GM11168 (cell line): ENCODE results near the gene SUCO.

Source experiments
- in situ Hi-C: fragments of 300-500 bp; cut with MboI; formaldehyde crosslinking; loops from one replicate; pipeline ENCODE4 v1.12.0; 2022; ENCODE audit warnings: low sequenced_read_pairs; ENCODE audit not compliant: unreplicated experiment

The SUCO gene

DNA sequence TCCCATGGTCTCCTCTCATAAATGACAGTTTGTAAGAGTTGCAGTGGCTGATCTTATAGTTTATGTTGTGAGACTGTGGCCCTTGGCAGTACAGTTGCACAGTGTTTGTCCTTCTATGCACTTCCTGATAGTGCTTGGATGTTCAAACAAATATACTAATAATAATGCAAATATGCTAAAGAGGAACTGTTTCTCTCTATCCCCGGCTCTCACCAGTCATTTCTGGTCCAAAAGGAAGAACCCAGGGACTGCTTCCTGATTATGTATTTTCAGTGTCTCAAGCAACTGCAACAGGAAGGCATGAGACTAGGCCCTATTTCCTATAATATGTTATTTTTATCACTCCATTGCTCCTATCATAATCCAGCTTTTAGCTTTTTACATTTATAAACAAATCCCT, 17.0 kb upstream of the SUCO start:
- in situ Hi-C loops = no loop called here

DNA sequence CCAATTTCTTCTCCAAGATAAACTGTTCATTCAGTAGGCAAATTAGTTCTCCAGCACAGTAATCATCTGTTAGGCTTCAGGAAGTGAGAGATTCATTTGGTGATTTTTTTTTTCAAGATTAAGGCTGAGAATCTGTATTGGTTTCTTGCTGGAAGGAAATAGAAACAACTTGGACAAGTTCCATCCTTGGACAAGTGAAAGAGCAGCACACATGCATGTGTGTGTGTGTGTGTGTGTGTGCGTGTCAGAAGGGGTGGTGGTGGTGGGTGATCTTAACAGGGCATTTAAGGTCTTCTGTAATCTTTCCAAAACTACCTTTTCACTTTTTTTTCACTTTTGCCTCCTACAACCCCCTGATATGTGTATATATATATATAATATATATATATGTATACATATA, 15.9 kb upstream of the SUCO start:
- in situ Hi-C loops = no loop called here

DNA sequence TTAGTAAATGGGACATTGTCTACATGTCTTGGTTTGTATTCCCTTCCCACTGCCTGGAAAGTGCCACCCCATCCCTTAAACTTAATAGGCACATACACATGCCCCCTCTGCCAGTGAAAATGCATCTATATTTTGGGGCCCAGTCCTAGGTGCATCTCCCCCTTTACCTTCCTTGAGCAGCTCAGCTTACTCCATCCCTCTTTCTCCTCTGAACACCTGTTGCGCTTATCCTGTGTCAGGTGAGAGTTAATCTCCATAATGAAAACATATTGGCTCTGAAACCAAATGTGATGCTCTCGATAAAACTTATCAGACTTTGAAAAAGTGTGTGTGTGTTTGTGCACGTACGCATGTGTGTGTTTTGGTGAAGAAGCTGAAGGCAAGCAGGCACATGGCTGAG, 15.4 kb upstream of the SUCO start:
- in situ Hi-C loops = no loop called here

DNA sequence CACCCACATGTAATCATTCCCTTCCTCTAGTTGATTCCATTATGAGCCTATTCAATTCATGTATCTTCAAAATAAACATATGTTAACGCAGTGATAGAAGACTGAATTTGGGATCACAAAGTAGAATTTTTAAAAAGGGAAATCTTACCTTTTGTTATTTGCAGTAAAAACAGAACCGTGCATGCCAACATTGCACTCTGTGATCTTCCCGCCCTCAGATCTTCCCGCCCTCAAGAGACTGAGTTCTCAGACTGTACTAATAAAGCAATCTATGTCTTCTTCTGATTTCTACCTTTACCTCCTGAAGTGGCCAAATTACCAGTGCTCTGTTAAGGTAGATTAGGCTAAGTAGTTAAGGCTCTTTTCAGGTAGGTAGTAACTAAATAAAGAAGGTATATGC, 3.6 kb upstream of the SUCO start:
- in situ Hi-C loops = no loop called here

DNA sequence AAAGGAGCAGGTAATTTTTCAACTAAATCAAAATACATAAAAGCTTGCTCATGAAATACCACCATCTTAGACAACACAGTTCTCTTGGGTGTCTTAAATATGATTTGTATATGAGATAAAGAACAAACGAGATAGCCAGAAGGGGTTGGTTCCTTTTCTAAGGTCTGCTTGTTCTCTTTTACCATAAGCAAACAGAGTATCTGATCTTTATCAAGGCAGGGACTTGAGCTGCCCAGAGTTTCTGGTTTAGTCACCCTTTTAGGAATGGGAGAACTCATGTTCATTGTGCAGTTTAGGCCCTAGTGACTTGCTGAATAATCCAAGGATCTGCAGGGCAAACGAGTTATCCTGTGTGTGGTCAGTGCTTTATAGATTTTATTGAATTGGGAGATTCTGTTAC, 3.0 kb upstream of the SUCO start:
- in situ Hi-C loops = no loop called here

DNA sequence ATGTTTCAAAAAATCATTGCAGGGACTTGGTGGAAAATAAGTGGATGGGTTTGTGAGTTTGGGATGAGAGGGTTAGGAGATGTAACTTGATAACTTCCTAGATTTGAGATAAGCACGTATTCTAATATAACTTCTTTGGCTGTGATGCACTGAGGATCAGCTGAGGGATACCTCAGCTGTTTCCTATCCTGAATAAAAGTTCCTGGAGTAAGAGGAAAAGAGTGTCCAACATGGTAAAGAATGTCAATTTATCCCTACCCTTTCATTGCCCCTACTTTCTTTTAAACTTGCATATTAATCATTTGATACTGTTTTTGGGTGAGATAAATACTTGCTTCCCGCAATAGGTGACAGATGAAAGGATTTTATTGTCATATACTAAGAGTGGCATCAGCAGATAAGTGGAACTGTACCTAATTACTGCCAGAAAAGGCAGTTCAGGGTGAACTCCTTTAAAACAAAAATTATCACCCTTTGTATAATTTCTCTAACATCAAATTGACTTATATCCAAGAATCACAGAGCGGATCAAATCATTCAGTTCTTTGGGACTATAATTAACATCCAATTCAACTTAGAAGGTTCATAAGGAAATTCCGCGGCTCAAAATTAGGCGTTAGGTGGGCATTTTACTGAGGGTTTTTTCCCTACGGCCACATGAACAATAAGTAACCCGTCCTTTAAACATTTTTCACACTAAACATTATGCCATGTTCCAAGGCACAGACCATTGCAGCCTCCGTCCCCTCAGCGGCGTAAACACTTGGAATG, 1.4 kb upstream of the SUCO start:
- in situ Hi-C loops = no loop called here

DNA sequence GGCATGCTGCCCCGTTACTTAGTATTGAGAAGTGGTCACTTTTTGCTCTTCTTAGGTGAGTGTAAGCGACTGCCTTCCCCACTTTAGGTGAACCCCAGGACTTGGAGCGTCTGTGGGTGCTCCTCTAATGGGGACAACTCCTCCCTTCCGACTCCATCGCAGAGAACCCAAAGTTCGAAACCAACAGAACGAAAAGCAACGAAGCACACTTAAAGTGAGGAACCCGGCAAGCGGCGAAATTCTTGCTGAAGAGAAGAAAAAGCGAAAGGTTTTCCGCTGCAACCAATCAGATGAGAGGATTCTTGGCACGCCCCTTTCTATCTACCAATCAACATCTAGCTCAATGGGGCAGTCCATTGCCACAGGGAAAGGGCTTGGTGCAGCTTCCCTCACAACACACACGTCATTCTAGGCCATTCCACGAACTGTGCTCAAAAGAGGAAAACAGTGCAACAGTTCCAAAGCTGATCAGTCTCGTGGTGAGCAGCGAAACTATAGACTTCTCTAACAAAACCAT, 709 bp upstream of the SUCO start:
- in situ Hi-C loops = no loop called here

DNA sequence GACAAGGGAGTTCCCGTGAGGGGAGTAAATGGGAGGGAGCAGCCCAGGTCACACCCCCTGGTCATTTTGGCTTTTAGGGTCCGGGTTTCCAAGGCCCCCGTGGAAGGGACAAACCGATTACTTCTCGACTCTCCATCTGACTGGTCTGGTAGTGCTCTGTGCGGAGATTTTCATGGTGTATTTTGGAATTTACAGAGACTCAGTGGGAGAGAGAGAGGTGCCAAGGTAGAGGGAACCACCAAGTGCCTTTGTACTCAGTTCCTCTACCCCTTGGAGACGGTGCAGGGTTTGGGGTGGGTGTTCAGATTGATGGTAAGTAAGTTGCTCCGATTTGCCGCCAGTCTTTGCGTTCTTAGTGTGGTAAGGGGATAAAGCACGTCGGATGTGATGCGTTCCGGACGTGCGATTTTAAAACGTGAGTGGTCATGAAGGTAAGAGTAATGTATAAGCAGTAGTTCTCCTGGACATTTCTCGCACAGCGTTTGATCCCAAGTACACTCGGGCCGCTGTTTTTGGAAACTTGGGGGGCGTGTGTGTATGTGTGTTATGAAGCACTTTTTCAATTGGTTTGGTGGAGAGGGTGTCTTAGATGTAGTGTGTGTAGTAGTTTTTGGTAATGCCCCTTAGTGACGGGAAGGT, 682 bp downstream of the SUCO start:
- in situ Hi-C loops = no loop called here

DNA sequence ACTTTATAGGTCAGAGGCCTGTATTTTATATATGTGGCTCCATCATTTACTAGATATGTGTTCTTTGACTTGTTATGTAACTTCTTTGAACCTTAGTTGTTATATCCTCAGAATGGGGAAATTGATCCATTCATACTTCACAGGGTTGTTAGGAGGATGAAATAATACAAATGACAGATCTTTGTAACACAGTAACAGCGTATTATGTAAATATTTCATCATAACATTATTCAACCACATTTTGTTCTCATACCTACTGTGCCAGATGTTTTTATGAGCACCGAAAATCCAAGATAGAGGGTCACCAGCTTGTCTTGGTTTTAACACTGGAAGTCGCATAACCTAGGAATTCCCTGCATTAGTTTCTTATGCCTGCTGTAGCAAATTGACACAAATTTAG, 3.3 kb downstream of the SUCO start:
- in situ Hi-C loops = no loop called here

DNA sequence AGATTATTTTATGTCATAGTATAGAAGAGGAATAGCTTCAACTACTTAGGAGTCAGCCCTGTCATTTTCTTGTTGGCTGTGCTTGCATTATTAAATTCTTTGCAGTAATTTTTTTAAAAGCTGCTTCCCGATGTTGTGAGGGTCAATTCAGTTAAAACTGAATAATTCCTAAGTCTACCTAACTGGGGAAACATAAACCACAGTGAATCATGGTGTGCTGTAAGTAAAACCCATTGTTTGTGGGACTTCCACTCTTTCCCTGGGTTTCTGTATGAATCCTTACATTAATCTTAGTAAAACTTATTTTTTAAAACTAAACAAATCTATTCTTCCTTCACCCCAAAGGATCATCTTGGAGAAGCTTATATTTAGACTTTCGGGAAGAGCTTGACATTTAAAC, 4.4 kb downstream of the SUCO start:
- in situ Hi-C loops = no loop called here

DNA sequence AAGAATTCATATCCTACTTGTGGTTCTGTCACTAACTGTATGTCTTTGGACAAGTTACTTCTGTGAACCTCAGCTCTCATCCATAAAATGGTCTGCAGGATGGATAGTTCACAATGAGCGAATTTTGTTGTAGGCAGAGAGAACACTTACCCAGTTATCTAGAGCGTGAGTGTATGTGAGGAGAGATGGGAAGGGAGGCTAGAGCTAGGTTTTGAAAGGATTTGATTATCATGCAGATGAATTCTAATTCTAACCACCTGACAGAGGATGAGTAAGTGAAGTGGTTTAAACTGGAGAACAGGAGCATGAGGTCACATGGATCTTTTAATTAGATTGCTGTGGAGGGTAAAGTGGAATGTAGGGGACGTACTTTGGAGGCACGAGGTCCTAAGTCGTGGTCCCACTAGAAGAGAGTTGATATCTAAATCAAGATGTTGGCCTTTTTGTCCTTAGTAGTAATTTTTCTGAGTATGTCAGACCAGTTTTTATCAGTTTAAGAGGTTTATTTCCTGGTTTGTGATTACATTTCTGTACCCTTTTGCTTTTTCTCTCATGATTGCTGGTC, 5.0 kb downstream of the SUCO start:
- in situ Hi-C loops = no loop called here

DNA sequence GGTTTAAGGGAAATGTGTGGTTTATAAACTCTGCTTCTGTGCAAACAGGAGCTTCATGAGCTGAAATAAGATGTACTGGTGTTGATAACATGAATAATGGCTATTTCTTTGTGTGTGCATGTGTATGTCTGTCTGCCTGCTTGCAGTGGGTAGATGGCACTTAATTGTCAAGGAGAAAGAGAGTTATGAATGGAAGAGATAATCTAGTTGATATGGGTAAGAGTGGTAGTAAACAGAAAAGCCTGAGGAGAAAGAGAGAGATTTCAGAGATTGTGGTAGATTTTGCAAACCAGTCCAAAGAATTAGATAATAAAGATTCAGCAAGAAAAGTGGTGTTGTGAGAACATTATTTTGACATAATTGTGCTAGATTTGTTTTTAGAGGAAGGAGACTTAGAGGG, 7.7 kb downstream of the SUCO start:
- in situ Hi-C loops = no loop called here

DNA sequence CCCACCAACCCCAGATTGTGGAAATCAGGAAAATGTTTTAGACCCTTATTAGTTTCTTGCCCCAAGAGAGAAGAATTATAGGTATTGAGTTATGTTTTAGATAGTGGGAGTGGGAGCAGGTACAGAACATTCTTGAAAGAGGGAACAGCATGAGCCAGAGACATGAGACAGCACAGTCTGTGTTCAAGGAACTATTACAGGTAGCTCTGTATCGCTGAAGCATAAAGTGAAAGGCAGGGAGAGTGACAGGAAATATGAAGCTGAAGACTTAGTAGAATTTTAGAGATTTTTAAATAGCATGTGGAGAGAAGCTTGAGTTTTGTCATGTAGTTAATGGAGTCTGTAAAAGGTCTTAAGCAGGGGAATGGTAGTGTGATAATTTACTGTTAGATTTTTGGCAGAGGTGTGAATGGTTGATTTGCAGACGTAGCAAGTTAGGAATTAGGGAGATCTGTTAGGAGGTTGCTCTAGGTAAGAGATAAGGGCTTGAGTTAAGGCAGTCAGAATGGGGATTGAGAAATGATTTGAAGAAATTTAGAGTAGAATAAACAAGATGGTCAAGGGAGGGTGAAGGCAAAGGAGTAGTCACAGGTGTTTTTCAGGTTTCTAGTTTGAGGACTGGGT, 11.6 kb downstream of the SUCO start:
- in situ Hi-C loops = no loop called here

DNA sequence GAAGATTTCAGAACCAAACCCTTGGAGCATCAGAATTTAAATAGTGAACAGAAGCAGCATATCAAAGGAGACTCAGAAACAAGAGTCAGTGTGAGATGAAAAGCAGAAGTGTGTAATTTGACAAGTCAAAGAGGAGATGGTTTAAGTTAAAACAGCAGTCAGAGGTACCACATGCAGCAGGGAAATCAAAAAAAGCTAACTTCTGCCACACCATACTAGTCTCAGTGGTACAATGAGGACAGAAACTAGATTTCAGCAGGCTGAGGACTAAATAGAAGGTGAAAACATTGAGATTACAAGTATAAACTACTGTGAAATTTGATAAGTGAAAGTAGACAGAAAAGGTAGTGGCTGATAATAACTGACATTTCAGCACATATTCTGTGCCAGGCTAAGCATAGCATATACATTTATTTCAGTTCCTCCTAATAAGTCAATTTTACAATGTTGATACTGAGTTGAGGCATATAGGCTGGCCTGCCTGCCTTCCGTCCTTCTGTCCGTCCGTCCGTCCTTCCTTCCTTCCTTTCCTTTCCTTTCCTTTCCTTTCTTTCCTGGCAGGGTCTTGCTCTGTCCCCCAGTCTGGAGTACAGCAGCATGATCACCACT, 12.6 kb downstream of the SUCO start:
- in situ Hi-C loops = no loop called here

DNA sequence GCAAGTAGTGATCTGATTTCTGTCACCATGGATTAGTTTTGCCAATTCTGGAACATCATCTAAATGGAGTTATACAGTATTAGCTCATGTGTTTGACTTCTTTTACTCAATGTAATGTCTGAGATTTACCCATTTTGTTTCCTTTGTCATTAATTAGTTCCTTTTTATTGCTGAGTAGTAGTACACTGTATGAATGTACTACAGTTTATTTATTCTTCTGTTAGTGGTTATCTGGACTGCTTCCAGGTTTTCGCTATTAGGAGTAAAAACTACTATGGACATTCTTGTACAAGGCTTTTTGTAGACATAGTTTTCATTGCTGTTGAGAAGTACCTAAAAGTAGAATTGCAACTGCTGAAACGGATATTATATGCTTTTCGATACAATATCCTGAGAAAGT, 14.1 kb downstream of the SUCO start:
- in situ Hi-C loops = no loop called here

DNA sequence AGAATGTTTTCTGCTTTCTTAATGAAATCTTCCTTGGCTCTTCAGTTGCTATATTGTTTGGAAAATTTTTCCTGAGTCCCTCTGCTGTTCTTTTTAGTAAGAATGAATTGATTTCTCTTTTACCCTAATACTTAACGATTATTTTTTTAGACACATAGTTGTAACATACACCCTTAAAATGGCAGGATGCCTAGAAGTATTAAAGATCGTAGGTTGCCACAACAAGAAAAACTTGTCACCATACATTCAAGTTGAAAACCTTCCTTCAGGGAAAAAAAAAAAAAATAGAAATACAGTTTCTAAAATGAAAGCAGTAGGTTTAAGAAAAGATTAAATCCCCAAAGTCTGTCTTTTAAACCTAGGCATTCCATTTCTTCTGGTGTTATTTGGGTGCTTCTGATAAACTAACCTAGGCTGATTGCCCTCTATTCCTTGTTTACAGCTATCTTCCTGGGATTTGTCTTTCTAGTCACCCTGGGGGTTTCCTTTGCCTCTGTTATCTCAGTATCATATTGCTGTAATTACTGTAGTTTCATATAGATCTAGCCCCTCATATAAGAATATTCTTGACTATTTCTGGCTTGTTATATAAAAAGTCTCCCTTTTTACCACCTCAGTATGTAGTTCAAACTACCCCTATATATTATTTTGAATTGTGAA, 16.8 kb downstream of the SUCO start:
- in situ Hi-C loops = no loop called here

DNA sequence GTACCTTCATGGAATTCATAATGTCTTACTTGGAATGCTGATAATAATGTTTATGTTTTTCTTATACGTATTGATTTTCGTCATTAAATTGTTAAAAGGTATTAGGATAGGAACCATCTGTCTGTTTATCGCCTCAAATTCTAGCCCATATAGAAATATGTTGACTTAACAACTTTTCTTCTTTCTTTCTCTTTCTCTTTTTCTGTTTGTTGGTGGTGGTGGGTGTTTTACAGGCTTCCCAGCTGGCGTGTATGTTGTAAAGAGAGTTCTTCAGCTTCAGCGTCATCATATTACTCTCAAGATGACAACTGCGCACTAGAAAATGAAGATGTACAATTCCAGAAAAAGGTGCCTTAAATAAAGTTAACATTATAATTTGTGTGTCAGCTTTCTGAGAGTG, 18.3 kb downstream of the SUCO start:
- in situ Hi-C loops = no loop called here

DNA sequence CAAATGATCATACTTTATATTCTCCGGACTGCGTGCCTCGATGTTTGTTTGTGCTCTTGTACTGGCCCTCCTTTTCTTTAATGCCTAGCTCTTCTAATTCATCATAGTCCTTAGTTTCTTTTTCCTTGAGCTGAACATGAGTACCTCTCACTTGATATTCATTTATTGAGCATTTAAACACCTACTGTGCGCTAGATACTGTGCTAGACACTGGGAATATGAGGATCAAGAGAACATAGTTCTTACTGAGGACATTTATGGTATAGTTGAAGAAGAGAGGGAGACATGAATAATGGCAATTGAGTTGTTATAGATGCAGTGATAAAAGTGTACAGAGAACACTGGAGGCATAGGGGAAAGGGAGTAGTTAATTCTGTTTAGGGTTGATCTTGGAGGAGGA, 22.0 kb downstream of the SUCO start:
- in situ Hi-C loops = no loop called here

DNA sequence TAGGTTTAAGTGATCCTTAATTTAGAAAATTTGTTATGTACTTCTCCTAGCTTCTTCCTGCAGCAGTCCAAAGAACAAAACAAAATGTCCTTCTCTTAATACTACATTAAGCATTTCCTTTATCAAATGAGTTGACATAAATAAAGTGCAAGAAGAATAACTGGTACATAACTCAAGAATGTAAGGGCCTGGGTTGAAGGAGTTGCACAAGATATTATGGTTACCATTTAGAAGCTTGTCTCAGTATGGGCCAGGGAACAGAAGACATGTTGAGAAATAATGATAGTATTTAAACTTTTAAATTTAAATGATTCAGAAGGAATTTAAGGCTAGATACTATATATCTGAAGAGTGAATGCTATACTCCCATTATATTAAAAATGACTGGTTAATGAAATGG, 23.5 kb downstream of the SUCO start:
- in situ Hi-C loops = no loop called here

DNA sequence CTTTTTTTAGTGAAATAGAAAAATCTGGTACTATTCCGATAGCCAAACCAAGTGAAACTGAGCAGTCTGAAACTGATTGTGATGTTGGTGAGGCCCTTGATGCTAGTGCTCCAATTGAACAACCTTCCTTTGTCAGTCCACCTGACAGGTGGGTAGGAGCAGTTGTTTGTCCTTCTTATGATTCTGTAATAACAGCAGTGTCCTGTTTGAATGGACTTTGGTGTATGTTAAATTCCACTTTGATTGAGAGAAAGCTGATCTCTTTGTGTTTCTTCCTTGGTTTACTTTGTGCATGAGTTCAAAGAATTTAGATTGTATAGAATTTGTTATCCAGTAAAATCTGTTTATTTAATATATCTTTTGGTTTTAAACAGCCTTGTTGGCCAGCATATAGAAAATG, 24.3 kb downstream of the SUCO start:
- in situ Hi-C loops = no loop called here
